Measurements from ENCODE around the gene BCL11B. TPM values are rescaled to one million over a fixed set of nuclear protein-coding genes. Genes with fewer than 3 reads are reported as not detected.
A peak's percentile ranks its signal among the peaks of the same experiment; 100 is the strongest.

The BCL11B gene
- total RNA-seq, 1 donor from 2014 or later, result 0.16 TPM

GRCh38 chr14:99215277-99215676 is 56.7 kb downstream of the BCL11B start:
- DNase-seq (ENCODE audit: extremely low spot score, unreplicated experiment), result peak; percentile 88
- no peak for TF ChIP-seq CTCF (IDR thresholded peaks at IDR 0.05)
- Mint-ChIP-seq H3K27ac (ENCODE audit: unreplicated experiment) (peak overlapping the region; percentile 7), H3K4me3 (ENCODE audit: unreplicated experiment) (peak overlapping the region; percentile 20), H3K27me3 (ENCODE audit: unreplicated experiment) (peaks cover 35% of the 10 kb centered on the region), H3K4me1 (ENCODE audit: unreplicated experiment) (peaks cover 32% of the 10 kb centered on the region), H3K36me3 (ENCODE audit: unreplicated experiment) (no peaks in the 10 kb centered on the region), H3K9me3 (ENCODE audit: unreplicated experiment) (no peaks in the 10 kb centered on the region)

GRCh38 chr14:99214701-99215100 is 57.3 kb downstream of the BCL11B start:
- Mint-ChIP-seq H3K36me3 (ENCODE audit: unreplicated experiment) (no peaks in the 10 kb centered on the region), H3K4me3 (ENCODE audit: unreplicated experiment) (no peak overlapping the region), H3K27ac (ENCODE audit: unreplicated experiment) (no peak overlapping the region), H3K27me3 (ENCODE audit: unreplicated experiment) (peaks cover 41% of the 10 kb centered on the region), H3K4me1 (ENCODE audit: unreplicated experiment) (peaks cover 32% of the 10 kb centered on the region), H3K9me3 (ENCODE audit: unreplicated experiment) (no peaks in the 10 kb centered on the region)
- no peak for DNase-seq (ENCODE audit: extremely low spot score, unreplicated experiment)
- no peak for TF ChIP-seq CTCF (IDR thresholded peaks at IDR 0.05)

DNA sequence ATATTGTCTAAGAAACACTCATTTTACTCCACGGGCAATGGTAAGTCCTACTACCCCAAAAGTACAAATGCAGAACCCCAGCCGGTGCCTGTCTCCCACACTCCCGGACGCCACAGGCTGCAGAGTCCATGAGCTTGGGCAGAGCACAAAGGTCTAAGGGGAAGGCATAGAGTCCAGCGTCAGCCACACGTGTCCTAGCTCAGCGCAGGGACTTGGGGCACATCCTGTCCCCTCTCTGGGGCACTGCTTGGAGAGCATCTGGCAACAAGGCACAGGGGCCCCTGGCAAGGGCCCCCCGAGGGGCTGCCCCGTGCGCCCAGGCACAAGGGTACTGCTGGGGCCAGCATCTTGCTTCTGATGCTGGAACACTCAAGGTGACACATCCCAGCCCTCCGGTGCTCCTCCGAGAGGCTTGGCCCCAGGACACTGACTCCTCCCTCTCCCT is 58.4 kb downstream of the BCL11B start:
- peaks cover 46% of the 10 kb centered on the region for H3K27me3 Mint-ChIP-seq (ENCODE audit: unreplicated experiment)
- peaks cover 30% of the 10 kb centered on the region for H3K4me1 Mint-ChIP-seq (ENCODE audit: unreplicated experiment)
- H3K4me3 Mint-ChIP-seq (ENCODE audit: unreplicated experiment), result no peak overlapping the region
- H3K9me3 Mint-ChIP-seq (ENCODE audit: unreplicated experiment), result no peaks in the 10 kb centered on the region
- DNase-seq (ENCODE audit: extremely low spot score, unreplicated experiment), result no peak
- H3K36me3 Mint-ChIP-seq (ENCODE audit: unreplicated experiment), result no peaks in the 10 kb centered on the region
- TF ChIP-seq CTCF (IDR thresholded peaks at IDR 0.05), result no peak
- no peak overlapping the region for H3K27ac Mint-ChIP-seq (ENCODE audit: unreplicated experiment)

DNA sequence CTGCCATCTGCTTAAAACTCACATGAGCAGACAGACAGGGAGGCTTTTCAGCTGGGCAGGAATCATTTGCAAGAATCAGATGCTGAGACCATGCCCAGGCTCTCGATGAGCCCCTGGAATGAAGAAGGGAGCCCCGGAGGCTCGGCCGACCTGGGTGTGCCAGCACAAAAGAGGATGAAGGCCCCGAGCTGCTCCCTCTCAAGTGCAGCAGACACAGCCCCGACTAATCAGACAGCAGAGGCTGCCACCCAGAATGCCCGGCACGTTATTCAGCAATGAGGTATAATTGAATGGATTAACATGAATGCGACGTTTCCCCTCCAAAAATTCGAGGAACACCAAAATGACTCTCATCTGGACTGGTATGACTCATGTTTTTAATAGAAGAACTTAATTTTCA is 58.9 kb downstream of the BCL11B start:
- no peak overlapping the region for H3K27ac Mint-ChIP-seq (ENCODE audit: unreplicated experiment)
- no peak overlapping the region for H3K4me3 Mint-ChIP-seq (ENCODE audit: unreplicated experiment)
- H3K4me1 Mint-ChIP-seq (ENCODE audit: unreplicated experiment), result peaks cover 26% of the 10 kb centered on the region
- no peaks in the 10 kb centered on the region for H3K36me3 Mint-ChIP-seq (ENCODE audit: unreplicated experiment)
- TF ChIP-seq CTCF (IDR thresholded peaks at IDR 0.05), result no peak
- DNase-seq (ENCODE audit: extremely low spot score, unreplicated experiment), result no peak
- peaks cover 50% of the 10 kb centered on the region for H3K27me3 Mint-ChIP-seq (ENCODE audit: unreplicated experiment)
- H3K9me3 Mint-ChIP-seq (ENCODE audit: unreplicated experiment), result no peaks in the 10 kb centered on the region

DNA sequence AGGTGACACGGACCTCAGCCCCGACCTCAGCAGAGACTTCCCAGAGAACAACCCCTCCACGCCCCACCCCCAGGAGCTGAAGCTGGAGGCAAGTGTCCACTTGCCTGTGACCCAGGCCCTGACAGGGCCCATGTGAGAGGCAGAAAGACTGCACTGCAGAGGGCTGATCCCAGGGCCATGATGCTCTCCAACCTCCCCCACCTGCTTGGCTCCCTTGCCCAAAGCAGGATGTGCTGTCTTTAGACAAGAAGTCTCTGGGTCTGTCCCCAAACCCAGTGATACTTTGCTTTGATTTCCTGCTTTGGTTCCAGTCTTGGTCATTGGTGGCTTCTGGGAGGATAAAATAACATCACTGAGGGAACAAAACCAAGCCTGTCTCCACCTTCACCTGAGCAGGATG is 59.4 kb downstream of the BCL11B start:
- Mint-ChIP-seq H3K9me3 (ENCODE audit: unreplicated experiment) (no peaks in the 10 kb centered on the region), H3K4me3 (ENCODE audit: unreplicated experiment) (no peak overlapping the region), H3K4me1 (ENCODE audit: unreplicated experiment) (peaks cover 27% of the 10 kb centered on the region), H3K27ac (ENCODE audit: unreplicated experiment) (no peak overlapping the region), H3K36me3 (ENCODE audit: unreplicated experiment) (no peaks in the 10 kb centered on the region), H3K27me3 (ENCODE audit: unreplicated experiment) (peaks cover 55% of the 10 kb centered on the region)
- TF ChIP-seq CTCF (IDR thresholded peaks at IDR 0.05), result no peak
- no peak for DNase-seq (ENCODE audit: extremely low spot score, unreplicated experiment)
